ENCODE results near the gene FARP1.

DNA sequence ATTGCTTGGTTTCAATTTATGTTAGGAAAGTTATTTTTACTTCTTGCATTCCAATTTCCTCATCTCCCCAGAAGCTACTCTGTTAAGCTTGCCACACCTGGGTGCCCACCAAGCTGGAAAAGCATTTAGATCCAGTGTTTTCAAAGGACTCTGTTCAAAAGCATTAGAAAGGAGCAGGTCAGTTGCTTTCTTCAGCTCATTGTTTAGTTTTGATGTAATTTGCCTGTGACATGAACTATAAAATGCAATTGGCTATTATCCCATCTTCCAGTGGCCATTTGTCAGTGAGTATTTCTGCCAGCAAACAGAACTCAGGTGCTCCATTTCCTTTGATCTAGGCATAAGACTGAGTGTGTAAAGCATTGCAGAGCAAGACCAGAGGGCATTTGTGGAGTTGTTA lies 80.8 kb downstream of the FARP1 start:
- TF ChIP-seq, protein P1, sequence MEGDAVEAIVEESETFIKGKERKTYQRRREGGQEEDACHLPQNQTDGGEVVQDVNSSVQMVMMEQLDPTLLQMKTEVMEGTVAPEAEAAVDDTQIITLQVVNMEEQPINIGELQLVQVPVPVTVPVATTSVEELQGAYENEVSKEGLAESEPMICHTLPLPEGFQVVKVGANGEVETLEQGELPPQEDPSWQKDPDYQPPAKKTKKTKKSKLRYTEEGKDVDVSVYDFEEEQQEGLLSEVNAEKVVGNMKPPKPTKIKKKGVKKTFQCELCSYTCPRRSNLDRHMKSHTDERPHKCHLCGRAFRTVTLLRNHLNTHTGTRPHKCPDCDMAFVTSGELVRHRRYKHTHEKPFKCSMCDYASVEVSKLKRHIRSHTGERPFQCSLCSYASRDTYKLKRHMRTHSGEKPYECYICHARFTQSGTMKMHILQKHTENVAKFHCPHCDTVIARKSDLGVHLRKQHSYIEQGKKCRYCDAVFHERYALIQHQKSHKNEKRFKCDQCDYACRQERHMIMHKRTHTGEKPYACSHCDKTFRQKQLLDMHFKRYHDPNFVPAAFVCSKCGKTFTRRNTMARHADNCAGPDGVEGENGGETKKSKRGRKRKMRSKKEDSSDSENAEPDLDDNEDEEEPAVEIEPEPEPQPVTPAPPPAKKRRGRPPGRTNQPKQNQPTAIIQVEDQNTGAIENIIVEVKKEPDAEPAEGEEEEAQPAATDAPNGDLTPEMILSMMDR (IDR thresholded peaks at IDR 0.05) = no peak
- TF ChIP-seq POLR2A (IDR thresholded peaks at IDR 0.05) = no peak
